Gastroesophageal sphincter (tissue), 3 donors: ENCODE measurements around the gene STXBP6.

Source experiments
- EP300 ChIP-seq: sonication (generic); formaldehyde crosslinking; IDR thresholded peaks from one replicate; pipeline ENCODE4 v1.6.1; 2017; ENCODE audit warnings: antibody characterized with exemption, mild to moderate bottlenecking
- POLR2AphosphoS5 ChIP-seq: sonication (generic); formaldehyde crosslinking; IDR thresholded peaks from one replicate; pipeline ENCODE4 v1.6.1; 2017; ENCODE audit warnings: antibody characterized with exemption
- TF ChIP-seq, protein P1 (sequence below), 4 experiments: fragments of 200-600 bp in 2 of 4; fragments of 450-650 bp in 2 of 4; sonication (generic) in 1 of 4; IDR thresholded peaks; one replicate each; pipeline ENCODE4 v1.5.1; 2017 to 2019; ENCODE audit warnings: antibody characterized with exemption in 4 of 4, mild to moderate bottlenecking in 2 of 4, moderate library complexity in 2 of 4

DNA sequence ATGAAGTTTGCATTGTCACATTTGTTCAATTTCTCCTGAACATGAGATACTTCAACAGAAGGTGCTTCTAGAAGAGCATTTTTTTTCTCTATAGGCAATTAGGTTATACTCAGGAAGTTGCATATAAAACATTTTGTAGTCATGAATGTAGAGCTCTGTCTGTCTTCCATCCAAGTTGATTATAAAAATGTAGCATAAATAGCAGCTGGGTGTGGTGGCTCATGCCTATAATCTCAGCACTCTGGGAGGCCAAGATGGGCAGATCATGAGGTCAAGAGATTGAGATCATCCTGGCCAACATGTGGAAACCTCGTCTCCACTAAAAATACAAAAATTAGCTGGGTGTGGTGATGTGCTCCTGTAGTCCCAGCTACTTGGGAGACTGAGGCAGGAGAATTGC, 39.5 kb upstream of the STXBP6 start:
- TF ChIP-seq, protein P1, sequence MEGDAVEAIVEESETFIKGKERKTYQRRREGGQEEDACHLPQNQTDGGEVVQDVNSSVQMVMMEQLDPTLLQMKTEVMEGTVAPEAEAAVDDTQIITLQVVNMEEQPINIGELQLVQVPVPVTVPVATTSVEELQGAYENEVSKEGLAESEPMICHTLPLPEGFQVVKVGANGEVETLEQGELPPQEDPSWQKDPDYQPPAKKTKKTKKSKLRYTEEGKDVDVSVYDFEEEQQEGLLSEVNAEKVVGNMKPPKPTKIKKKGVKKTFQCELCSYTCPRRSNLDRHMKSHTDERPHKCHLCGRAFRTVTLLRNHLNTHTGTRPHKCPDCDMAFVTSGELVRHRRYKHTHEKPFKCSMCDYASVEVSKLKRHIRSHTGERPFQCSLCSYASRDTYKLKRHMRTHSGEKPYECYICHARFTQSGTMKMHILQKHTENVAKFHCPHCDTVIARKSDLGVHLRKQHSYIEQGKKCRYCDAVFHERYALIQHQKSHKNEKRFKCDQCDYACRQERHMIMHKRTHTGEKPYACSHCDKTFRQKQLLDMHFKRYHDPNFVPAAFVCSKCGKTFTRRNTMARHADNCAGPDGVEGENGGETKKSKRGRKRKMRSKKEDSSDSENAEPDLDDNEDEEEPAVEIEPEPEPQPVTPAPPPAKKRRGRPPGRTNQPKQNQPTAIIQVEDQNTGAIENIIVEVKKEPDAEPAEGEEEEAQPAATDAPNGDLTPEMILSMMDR (IDR thresholded peaks at IDR 0.05) = no peak
- no peak for TF ChIP-seq POLR2AphosphoS5
- no peak for TF ChIP-seq EP300
